Aortic smooth muscle cell (primary cell): Measurements from ENCODE around the gene POLR3B. TPM values are rescaled to one million over a fixed set of nuclear protein-coding genes. Genes with fewer than 3 reads are reported as not detected.

Source experiments
- total RNA-seq: library from RNA; depleted of rRNA; stranded (reverse); fragments of >200 nt; gene quantifications from 2 replicates; pipeline ENCODE4 v1.2.3, GENCODE V29; 2014

POLR3B gene
- 9.5 and 10.6 TPM in 2 replicates for total RNA-seq

GRCh38 chr12:106357549-106358395 lies at the start of gene POLR3B:
Gene POLR3B (plus strand): TSS chr12:106357748. CDS start chr12:106357880, 132 bp downstream.

Other genes with a start within 250 kb of the POLR3B start
- 3.2 and 5.0 TPM in 2 replicates for gene NUAK1, start 218.8 kb upstream of the POLR3B start, total RNA-seq
- 219 and 262 TPM in 2 replicates for gene CKAP4, start 109.7 kb upstream of the POLR3B start, total RNA-seq
- 23.0 and 35.1 TPM in 2 replicates for gene TCP11L2, start 55.0 kb upstream of the POLR3B start, total RNA-seq
- gene RFX4, start 225.3 kb downstream of the POLR3B start, total RNA-seq = not detected in 2 replicates